ENCODE measurements around the gene MSRB3. TPM values are rescaled to one million over a fixed set of nuclear protein-coding genes. Genes with fewer than 3 reads are reported as not detected.

MSRB3 gene
- total and polyA plus RNA-seq, 2 of the 8 experiments (the other 6 are each of a cell fraction or from before 2014, with no cell fraction given): 0.32 to 1.2 TPM

DNA sequence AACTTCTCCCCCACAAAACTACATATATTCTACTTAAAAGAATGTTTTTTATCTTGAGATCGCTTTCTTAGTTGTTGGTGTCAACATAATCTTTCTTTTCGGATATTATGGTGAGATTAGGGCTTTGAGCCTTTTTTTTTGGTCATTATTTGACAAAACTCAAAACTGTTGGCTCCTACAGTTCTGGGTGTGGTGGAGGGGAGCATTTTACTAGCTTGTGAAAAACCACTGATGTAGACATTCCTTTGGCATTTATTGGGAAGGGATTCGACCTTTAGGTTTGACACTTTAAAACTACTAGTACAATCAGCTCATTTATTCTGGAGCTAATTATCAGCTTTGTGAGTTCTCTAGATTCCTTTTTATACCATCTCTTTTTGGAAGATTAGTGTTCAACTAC lies 24.4 kb downstream of the MSRB3 start:
- no peak overlapping the region for H3K14ac ChIP-seq (ENCODE audit: insufficient read length)
- no peak overlapping the region for H4K8ac ChIP-seq (ENCODE audit: extremely low read depth, insufficient read depth, low read length)
- no peak overlapping the region for H2BK5ac ChIP-seq (ENCODE audit: low read depth, low read length)
- H3K4me3 ChIP-seq (ENCODE audit: extremely low read depth in 1 of 4, insufficient read depth in 2 of 4, low read depth in 3 of 4, low read length in 4 of 4): no peak overlapping the region
- no peaks in the 10 kb centered on the region for H3K9me3 ChIP-seq (ENCODE audit: insufficient read depth in 2 of 2, low read depth in 1 of 2, low read length in 1 of 2)
- H3K4me1 ChIP-seq (replicated peaks in 1 of 4; ENCODE audit: control insufficient read depth in 3 of 4, insufficient read depth in 4 of 4, low read length in 3 of 4): no peaks in the 10 kb centered on the region
- CTCF ChIA-PET (ENCODE audit: partially characterized antibody): interaction anchor here (0.7 to 5.0 kb wide), 5 partner anchors 9 to 805 kb away, joined by 3 to 20 read pairs (median 5); no protein-coding TSS in a partner anchor
- H3K4me2 ChIP-seq (ENCODE audit: insufficient read depth in 1 of 2, low read depth in 2 of 2, low read length in 2 of 2): no peak overlapping the region
- no peaks in the 10 kb centered on the region for H4K20me1 ChIP-seq (replicated peaks in 1 of 2; ENCODE audit: control insufficient read depth in 1 of 2, insufficient read depth in 2 of 2, low read length in 2 of 2)
- no peak overlapping the region for H4K5ac ChIP-seq (ENCODE audit: insufficient read length, low read depth, low read length)
- no peak overlapping the region for H2BK15ac ChIP-seq (ENCODE audit: low read length)
- no peak overlapping the region for H3K9ac ChIP-seq (replicated peaks in 1 of 4; ENCODE audit: extremely low read depth in 1 of 4, low read depth in 3 of 4, low read length in 3 of 4)
- no peak overlapping the region for H3K27ac ChIP-seq (ENCODE audit: low read depth, low read length)
- no peak overlapping the region for H3K23ac ChIP-seq (ENCODE audit: insufficient read length)
- H3K18ac ChIP-seq (ENCODE audit: extremely low read depth, low read length): no peak overlapping the region
- no peak overlapping the region for H2AK5ac ChIP-seq (ENCODE audit: low read depth, low read length)
- H3K79me2 ChIP-seq (ENCODE audit: control insufficient read depth in 1 of 2, insufficient read depth in 2 of 2, low read length in 2 of 2): no peaks in the 10 kb centered on the region
- H2BK20ac ChIP-seq (ENCODE audit: low read length): no peak overlapping the region
- DNase-seq (ENCODE audit: low read depth in 1 of 2, low spot score in 2 of 2) (no peak), FAIRE-seq (no peak)
- no peaks in the 10 kb centered on the region for H3K27me3 ChIP-seq (replicated peaks in 1 of 4; ENCODE audit: control insufficient read depth in 3 of 4, extremely low read depth in 1 of 4, insufficient read depth in 3 of 4, low read length in 3 of 4)
- no peak for TF ChIP-seq CREB1 (IDR thresholded peaks at IDR 0.05)
- no peak for TF ChIP-seq KDM4A (IDR thresholded peaks at IDR 0.05; ENCODE audit: low read depth, low read length, severe bottlenecking)
- TF ChIP-seq SP4 (IDR thresholded peaks at IDR 0.05; ENCODE audit: low read length): no peak
- no peak for TF ChIP-seq JUND (IDR thresholded peaks at IDR 0.05; ENCODE audit: low read length)
- TF ChIP-seq CBX5 (IDR thresholded peaks at IDR 0.05; ENCODE audit: low read depth, low read length): no peak
- TF ChIP-seq RXRA (IDR thresholded peaks at IDR 0.05; ENCODE audit: insufficient read depth, low read depth, low read length): no peak
- no peak for TF ChIP-seq BRCA1 (IDR thresholded peaks at IDR 0.05; ENCODE audit: low read depth, low read length)
- no peak for TF ChIP-seq KDM1A (IDR thresholded peaks at IDR 0.05; ENCODE audit: borderline replicate concordance, low read length)
- TF ChIP-seq BCL11A (IDR thresholded peaks at IDR 0.05; ENCODE audit: low read depth in 2 of 2, low read length in 2 of 2): no peak
- TF ChIP-seq RAD21 (IDR thresholded peaks at IDR 0.05 in 1 of 2, conservative IDR thresholded peaks at IDR 0.05 in 1 of 2; ENCODE audit: low read depth in 2 of 2, low read length in 2 of 2): no peak
- no peak for TF ChIP-seq POU5F1 (IDR thresholded peaks at IDR 0.05; ENCODE audit: low read depth, low read length)
- TF ChIP-seq RBBP5 (IDR thresholded peaks at IDR 0.05; ENCODE audit: borderline replicate concordance, low read depth, low read length): no peak
- TF ChIP-seq CEBPB (IDR thresholded peaks at IDR 0.05; ENCODE audit: low read depth, low read length): no peak
- H2AFZ ChIP-seq (ENCODE audit: low read length): no peak overlapping the region
- no peaks in the 10 kb centered on the region for H3K79me1 ChIP-seq (ENCODE audit: low read depth, low read length)
- WGBS, 2 experiments (ENCODE audit: extremely low coverage in 1 of 2, insufficient coverage in 1 of 2, insufficient read length in 1 of 2, insufficient replicate concordance in 2 of 2, low coverage in 1 of 2, low lambda C conversion rate in 2 of 2, missing lambda C conversion rate in 1 of 2): 88% methylated on average over 3 of the region's 3 CpGs; no CpG with 5 or more reads in 1 of the 2 experiments
- no peak overlapping the region for H4K91ac ChIP-seq (replicated peaks; ENCODE audit: insufficient read length, low read length)
- H3K23me2 ChIP-seq (ENCODE audit: low read depth, low read length): no peaks in the 10 kb centered on the region
- H3K36me3 ChIP-seq (ENCODE audit: control insufficient read depth in 2 of 4, insufficient read depth in 4 of 4, low read length in 3 of 4): no peaks in the 10 kb centered on the region
- H3K56ac ChIP-seq (replicated peaks; ENCODE audit: insufficient read length, low read depth, low read length): no peak overlapping the region
- H2BK12ac ChIP-seq (ENCODE audit: low read depth, low read length): no peak overlapping the region
- no peak overlapping the region for H3K4ac ChIP-seq (replicated peaks; ENCODE audit: insufficient read length, low read depth, low read length)
- POLR2A ChIA-PET (ENCODE audit: partially characterized antibody): interaction anchor here (0.6 kb wide), 1 partner anchor 361 kb away, joined by 3 read pairs; no protein-coding TSS in a partner anchor
- H2BK120ac ChIP-seq (replicated peaks; ENCODE audit: low read depth, low read length): no peak overlapping the region
